HepG2 (cell line): ENCODE measurements around the gene ZFAND2B. TPM values are rescaled to one million over a fixed set of nuclear protein-coding genes. Genes with fewer than 3 reads are reported as not detected.

Experiments used
- CHCHD3 ChIP-seq: sonication (generic); formaldehyde crosslinking; IDR thresholded peaks from 2 replicates; pipeline ENCODE4 v1.8.0; 2022; ENCODE audit warnings: mild to moderate bottlenecking, missing genetic modification reagents, moderate library complexity
- GABPB1 ChIP-seq: IDR thresholded peaks from 2 replicates; pipeline ENCODE4 v1.6.1; 2016; ENCODE audit warnings: mild to moderate bottlenecking, missing genetic modification reagents, moderate library complexity, missing compliant biosample characterization
- POLR2AphosphoS2 ChIP-seq: IDR thresholded peaks from 2 replicates; pipeline ENCODE4 v1.6.1; 2011; ENCODE audit warnings: low read depth, low read length, improper control_type of control experiment
- SAP130 ChIP-seq: IDR thresholded peaks from 2 replicates; pipeline ENCODE4 v1.6.1; 2016; ENCODE audit warnings: low read depth
- SPEN ChIP-seq: sonication (generic); formaldehyde crosslinking; IDR thresholded peaks from 2 replicates; pipeline ENCODE4 v1.5.1; 2020; ENCODE audit warnings: low read depth, mild to moderate bottlenecking, missing genetic modification reagents
- TBX2 ChIP-seq: sonication (generic); formaldehyde crosslinking; IDR thresholded peaks from 2 replicates; pipeline ENCODE4 v1.5.0; 2020; ENCODE audit warnings: missing genetic modification reagents, mild to moderate bottlenecking, borderline replicate concordance
- ZC3H13 ChIP-seq: sonication (generic); formaldehyde crosslinking; IDR thresholded peaks from 2 replicates; pipeline ENCODE4 v1.8.1; 2023; ENCODE audit warnings: mild to moderate bottlenecking, missing genetic modification reagents, moderate library complexity
- ZMYM3 ChIP-seq: sonication (generic); formaldehyde crosslinking; IDR thresholded peaks from 2 replicates; pipeline ENCODE4 v1.5.1; 2020; ENCODE audit warnings: mild to moderate bottlenecking, missing genetic modification reagents
- ZNF256 ChIP-seq: sonication (generic); formaldehyde crosslinking; conservative IDR thresholded peaks from 2 replicates; pipeline ENCODE4 v1.4.0; 2020; ENCODE audit warnings: missing genetic modification reagents
- ZNF276 ChIP-seq: sonication (generic); formaldehyde crosslinking; IDR thresholded peaks from 2 replicates; pipeline ENCODE4 v1.4.0; 2020; ENCODE audit warnings: mild to moderate bottlenecking, low read depth, missing genetic modification reagents
- ZNF687 ChIP-seq: sonication (generic); formaldehyde crosslinking; IDR thresholded peaks from 2 replicates; pipeline ENCODE4 v1.5.1; 2020; ENCODE audit warnings: mild to moderate bottlenecking, missing genetic modification reagents, moderate library complexity
- ZNF749 ChIP-seq: sonication (generic); formaldehyde crosslinking; IDR thresholded peaks from 2 replicates; pipeline ENCODE4 v1.8.0; 2022; ENCODE audit warnings: mild to moderate bottlenecking, missing genetic modification reagents, moderate library complexity, borderline replicate concordance
- polyA plus RNA-seq, 8 experiments: library from polyadenylated mRNA; depleted of rRNA in 3 of 8; stranded (reverse) in 7 of 8; unstranded in 1 of 8; fragments of >200 nt; fragmentation: Illumina TruSeq in 4 of 8; extraction: Trizol in 4 of 8; gene quantifications; 2 replicates each; pipeline versions ENCODE4 v1.2.1 to v1.2.3, GENCODE V29; 2011 to 2016; ENCODE audit warnings: low read depth in 4 of 8, missing spikeins in 1 of 8, mixed read lengths in 1 of 8; ENCODE audit not compliant: insufficient read depth in 1 of 8
- total RNA-seq, 5 experiments: library from RNA; depleted of rRNA; stranded (reverse); fragments of >200 nt; fragmentation: Illumina TruSeq; extraction: Trizol; gene quantifications; 2 replicates each; pipeline ENCODE4 v1.2.3, GENCODE V29; 2016; ENCODE audit warnings: low read depth in 1 of 5
- TF ChIP-seq, protein P1 (sequence below): sonication (generic); formaldehyde crosslinking; IDR thresholded peaks from 2 replicates; pipeline ENCODE4 v1.4.0; 2020; ENCODE audit warnings: missing genetic modification reagents
- TF ChIP-seq, protein P2 (sequence below): sonication (generic); formaldehyde crosslinking; IDR thresholded peaks from 2 replicates; pipeline ENCODE4 v1.9.0; 2021; ENCODE audit warnings: missing genetic modification reagents, mild to moderate bottlenecking, borderline replicate concordance
- TF ChIP-seq, protein P3 (sequence below): IDR thresholded peaks from 2 replicates; pipeline ENCODE4 v1.6.1; 2016; ENCODE audit warnings: mild to moderate bottlenecking
- TF ChIP-seq, protein P4 (sequence below): sonication (generic); formaldehyde crosslinking; IDR thresholded peaks from 2 replicates; pipeline ENCODE4 v1.8.0; 2022; ENCODE audit warnings: missing genetic modification reagents, low read depth, mild to moderate bottlenecking, borderline replicate concordance
- TF ChIP-seq, protein P5 (sequence below): sonication (generic); formaldehyde crosslinking; IDR thresholded peaks from 2 replicates; pipeline ENCODE4 v1.8.1; 2023; ENCODE audit warnings: missing genetic modification reagents, mild to moderate bottlenecking, borderline replicate concordance

The ZFAND2B gene
- total and polyA plus RNA-seq, 2 of the 13 experiments (the other 11 are each of a cell fraction or from before 2014, with no cell fraction given): 53.3 to 115 TPM

DNA sequence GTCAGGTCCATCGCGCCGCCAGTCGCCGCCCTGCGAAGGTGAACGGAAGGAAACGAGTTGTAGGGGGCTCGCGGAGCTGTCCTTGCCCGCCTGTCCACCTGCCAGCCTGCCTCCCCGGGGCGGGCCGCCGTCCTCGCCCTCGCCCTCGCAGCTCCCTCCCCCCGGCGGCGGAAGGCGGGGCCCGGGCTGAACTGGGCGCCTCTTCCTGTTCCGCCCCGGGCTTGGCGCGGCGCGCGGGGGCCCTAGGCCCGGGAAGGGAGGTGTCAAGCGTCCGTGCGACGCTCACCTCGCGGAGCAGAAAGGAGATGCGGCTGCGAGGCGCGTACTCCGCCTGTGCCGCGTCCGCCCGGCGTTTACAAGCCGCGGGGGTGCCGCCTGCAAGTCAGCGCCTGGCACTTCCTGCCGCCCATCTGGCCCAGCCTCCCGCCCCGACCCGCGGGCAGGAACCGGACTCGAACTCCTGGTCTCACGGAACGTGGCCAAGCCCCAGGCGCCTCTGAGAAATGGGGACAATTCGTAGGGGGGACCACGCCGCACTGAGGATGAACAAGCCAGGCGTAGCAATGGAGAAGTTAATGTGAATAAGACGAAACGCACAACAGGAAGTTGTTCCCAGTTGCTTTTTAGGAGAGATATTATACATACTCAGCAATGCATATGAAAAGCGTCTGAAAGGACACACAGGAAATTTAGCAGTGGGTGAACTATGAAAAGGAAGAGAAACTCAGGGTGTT is 29.6 kb upstream of the ZFAND2B start, which contains the start of gene CNPPD1 (continued):
- TF ChIP-seq, protein P1, sequence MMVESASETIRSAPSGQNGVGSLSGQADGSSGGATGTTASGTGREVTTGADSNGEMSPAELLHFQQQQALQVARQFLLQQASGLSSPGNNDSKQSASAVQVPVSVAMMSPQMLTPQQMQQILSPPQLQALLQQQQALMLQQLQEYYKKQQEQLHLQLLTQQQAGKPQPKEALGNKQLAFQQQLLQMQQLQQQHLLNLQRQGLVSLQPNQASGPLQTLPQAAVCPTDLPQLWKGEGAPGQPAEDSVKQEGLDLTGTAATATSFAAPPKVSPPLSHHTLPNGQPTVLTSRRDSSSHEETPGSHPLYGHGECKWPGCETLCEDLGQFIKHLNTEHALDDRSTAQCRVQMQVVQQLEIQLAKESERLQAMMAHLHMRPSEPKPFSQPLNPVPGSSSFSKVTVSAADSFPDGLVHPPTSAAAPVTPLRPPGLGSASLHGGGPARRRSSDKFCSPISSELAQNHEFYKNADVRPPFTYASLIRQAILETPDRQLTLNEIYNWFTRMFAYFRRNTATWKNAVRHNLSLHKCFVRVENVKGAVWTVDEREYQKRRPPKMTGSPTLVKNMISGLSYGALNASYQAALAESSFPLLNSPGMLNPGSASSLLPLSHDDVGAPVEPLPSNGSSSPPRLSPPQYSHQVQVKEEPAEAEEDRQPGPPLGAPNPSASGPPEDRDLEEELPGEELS (CRISPR knock-in tag): peak; percentile 90
- peak; percentile 98 for TF ChIP-seq SAP130 (CRISPR knock-in tag)
- TF ChIP-seq, protein P2, sequence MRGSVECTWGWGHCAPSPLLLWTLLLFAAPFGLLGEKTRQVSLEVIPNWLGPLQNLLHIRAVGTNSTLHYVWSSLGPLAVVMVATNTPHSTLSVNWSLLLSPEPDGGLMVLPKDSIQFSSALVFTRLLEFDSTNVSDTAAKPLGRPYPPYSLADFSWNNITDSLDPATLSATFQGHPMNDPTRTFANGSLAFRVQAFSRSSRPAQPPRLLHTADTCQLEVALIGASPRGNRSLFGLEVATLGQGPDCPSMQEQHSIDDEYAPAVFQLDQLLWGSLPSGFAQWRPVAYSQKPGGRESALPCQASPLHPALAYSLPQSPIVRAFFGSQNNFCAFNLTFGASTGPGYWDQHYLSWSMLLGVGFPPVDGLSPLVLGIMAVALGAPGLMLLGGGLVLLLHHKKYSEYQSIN (CRISPR knock-in tag): no peak
- TF ChIP-seq, protein P3, sequence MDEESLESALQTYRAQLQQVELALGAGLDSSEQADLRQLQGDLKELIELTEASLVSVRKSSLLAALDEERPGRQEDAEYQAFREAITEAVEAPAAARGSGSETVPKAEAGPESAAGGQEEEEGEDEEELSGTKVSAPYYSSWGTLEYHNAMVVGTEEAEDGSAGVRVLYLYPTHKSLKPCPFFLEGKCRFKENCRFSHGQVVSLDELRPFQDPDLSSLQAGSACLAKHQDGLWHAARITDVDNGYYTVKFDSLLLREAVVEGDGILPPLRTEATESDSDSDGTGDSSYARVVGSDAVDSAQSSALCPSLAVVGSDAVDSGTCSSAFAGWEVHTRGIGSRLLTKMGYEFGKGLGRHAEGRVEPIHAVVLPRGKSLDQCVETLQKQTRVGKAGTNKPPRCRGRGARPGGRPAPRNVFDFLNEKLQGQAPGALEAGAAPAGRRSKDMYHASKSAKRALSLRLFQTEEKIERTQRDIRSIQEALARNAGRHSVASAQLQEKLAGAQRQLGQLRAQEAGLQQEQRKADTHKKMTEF (CRISPR knock-in tag): peak; percentile 89
- peak; percentile 96 for TF ChIP-seq ZNF749
- TF ChIP-seq CHCHD3 (CRISPR knock-in tag): peak; percentile 82
- peak; percentile 99 for TF ChIP-seq ZNF687
- peak; percentile 93; the same call in 1 of the 2 replicates for TF ChIP-seq ZNF276 (CRISPR knock-in tag)
- TF ChIP-seq ZNF256 (CRISPR knock-in tag): peak; percentile 86; the same call in 1 of the 2 replicates
- TF ChIP-seq, protein P4, sequence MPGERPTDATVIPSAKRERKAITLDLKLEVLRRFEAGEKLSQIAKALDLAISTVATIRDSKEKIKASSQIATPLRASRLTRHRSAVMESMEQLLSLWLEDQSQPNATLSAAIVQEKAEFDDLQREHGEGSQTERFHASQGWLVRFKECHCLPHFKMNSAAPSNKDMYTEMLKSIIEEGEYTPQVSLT (CRISPR knock-in tag): no peak
- peak; percentile 97 for TF ChIP-seq SPEN (CRISPR knock-in tag)
- TF ChIP-seq ZC3H13 (CRISPR knock-in tag): peak; percentile 98
- TF ChIP-seq POLR2AphosphoS2: no peak
- TF ChIP-seq GABPB1 (CRISPR knock-in tag): peak; percentile 95
- peak; percentile 99 for TF ChIP-seq TBX2
- TF ChIP-seq ZMYM3: peak; percentile 74
- TF ChIP-seq, protein P5, sequence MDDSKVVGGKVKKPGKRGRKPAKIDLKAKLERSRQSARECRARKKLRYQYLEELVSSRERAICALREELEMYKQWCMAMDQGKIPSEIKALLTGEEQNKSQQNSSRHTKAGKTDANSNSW (CRISPR knock-in tag): peak; percentile 97
